ENCODE data around the gene ATP8B2. TPM values are rescaled to one million over a fixed set of nuclear protein-coding genes. Genes with fewer than 3 reads are reported as not detected.

The ATP8B2 gene
- total RNA-seq, 1 donor from 2014 or later = 47.4 TPM

- Mint-ChIP-seq H3K27ac (no peak overlapping the region), H3K27me3 (peaks cover 2% of the 10 kb centered on the region), H3K36me3 (ENCODE audit: insufficient read depth) (peaks cover 23% of the 10 kb centered on the region), H3K9me3 (ENCODE audit: low read depth) (no peaks in the 10 kb centered on the region), H3K4me1 (ENCODE audit: low read depth) (peaks cover 18% of the 10 kb centered on the region), H3K4me3 (ENCODE audit: low read depth) (no peak overlapping the region)
- DNase-seq (ENCODE audit: low spot score, unreplicated experiment) = no peak
- TF ChIP-seq, protein P1, sequence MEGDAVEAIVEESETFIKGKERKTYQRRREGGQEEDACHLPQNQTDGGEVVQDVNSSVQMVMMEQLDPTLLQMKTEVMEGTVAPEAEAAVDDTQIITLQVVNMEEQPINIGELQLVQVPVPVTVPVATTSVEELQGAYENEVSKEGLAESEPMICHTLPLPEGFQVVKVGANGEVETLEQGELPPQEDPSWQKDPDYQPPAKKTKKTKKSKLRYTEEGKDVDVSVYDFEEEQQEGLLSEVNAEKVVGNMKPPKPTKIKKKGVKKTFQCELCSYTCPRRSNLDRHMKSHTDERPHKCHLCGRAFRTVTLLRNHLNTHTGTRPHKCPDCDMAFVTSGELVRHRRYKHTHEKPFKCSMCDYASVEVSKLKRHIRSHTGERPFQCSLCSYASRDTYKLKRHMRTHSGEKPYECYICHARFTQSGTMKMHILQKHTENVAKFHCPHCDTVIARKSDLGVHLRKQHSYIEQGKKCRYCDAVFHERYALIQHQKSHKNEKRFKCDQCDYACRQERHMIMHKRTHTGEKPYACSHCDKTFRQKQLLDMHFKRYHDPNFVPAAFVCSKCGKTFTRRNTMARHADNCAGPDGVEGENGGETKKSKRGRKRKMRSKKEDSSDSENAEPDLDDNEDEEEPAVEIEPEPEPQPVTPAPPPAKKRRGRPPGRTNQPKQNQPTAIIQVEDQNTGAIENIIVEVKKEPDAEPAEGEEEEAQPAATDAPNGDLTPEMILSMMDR (IDR thresholded peaks at IDR 0.05; ENCODE audit: unreplicated experiment) = no peak
These were observed 23.2 kb downstream of the ATP8B2 start for GRCh38 chr1:154348429-154349076.

- TF ChIP-seq, protein P1 (IDR thresholded peaks at IDR 0.05; ENCODE audit: unreplicated experiment) = no peak
- H3K4me3 Mint-ChIP-seq (ENCODE audit: low read depth) = no peak overlapping the region
- peaks cover 22% of the 10 kb centered on the region for H3K36me3 Mint-ChIP-seq (ENCODE audit: insufficient read depth)
- no peak for DNase-seq (ENCODE audit: low spot score, unreplicated experiment)
- H3K27ac Mint-ChIP-seq = no peak overlapping the region
- H3K27me3 Mint-ChIP-seq = peaks cover 2% of the 10 kb centered on the region
- no peaks in the 10 kb centered on the region for H3K9me3 Mint-ChIP-seq (ENCODE audit: low read depth)
- H3K4me1 Mint-ChIP-seq (ENCODE audit: low read depth) = peaks cover 22% of the 10 kb centered on the region
These were observed 23.8 kb downstream of the ATP8B2 start for GRCh38 chr1:154349121-154349520.

GRCh38 chr1:154350383-154350782 lies 25.1 kb downstream of the ATP8B2 start:
- no peak for DNase-seq (ENCODE audit: low spot score, unreplicated experiment)
- H3K27ac Mint-ChIP-seq = no peak overlapping the region
- H3K4me1 Mint-ChIP-seq (ENCODE audit: low read depth) = peaks cover 24% of the 10 kb centered on the region
- H3K9me3 Mint-ChIP-seq (ENCODE audit: low read depth) = no peaks in the 10 kb centered on the region
- peaks cover 2% of the 10 kb centered on the region for H3K27me3 Mint-ChIP-seq
- TF ChIP-seq, protein P1 (IDR thresholded peaks at IDR 0.05; ENCODE audit: unreplicated experiment) = no peak
- H3K4me3 Mint-ChIP-seq (ENCODE audit: low read depth) = no peak overlapping the region
- peaks cover 14% of the 10 kb centered on the region for H3K36me3 Mint-ChIP-seq (ENCODE audit: insufficient read depth)

- Mint-ChIP-seq H3K4me1 (ENCODE audit: low read depth) (peaks cover 24% of the 10 kb centered on the region), H3K9me3 (ENCODE audit: low read depth) (no peaks in the 10 kb centered on the region), H3K27ac (no peak overlapping the region), H3K27me3 (peaks cover 2% of the 10 kb centered on the region), H3K36me3 (ENCODE audit: insufficient read depth) (peaks cover 10% of the 10 kb centered on the region), H3K4me3 (ENCODE audit: low read depth) (no peak overlapping the region)
- no peak for DNase-seq (ENCODE audit: low spot score, unreplicated experiment)
- TF ChIP-seq, protein P1 (IDR thresholded peaks at IDR 0.05; ENCODE audit: unreplicated experiment) = no peak
These were observed 26.2 kb downstream of the ATP8B2 start for GRCh38 chr1:154351363-154352068.

DNA sequence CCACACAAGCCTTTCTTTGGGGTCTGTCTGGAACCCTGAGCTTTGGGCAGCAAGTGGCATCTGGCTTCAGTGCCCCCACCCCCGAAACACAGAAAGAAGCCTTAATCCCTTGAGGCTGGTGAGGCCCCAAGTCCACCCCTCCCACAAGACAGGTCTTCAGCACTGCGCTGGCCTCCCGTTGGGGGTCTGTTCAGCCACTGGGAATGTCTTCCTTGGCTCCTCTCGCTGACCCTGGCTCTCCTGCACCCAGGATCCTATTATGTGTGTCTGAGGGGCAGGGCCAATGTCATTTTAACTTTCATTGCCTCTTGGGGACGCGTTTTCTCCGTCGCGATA lies 26.9 kb downstream of the ATP8B2 start:
- Mint-ChIP-seq H3K9me3 (ENCODE audit: low read depth) (no peaks in the 10 kb centered on the region), H3K4me3 (ENCODE audit: low read depth) (peak overlapping the region; percentile 73), H3K36me3 (ENCODE audit: insufficient read depth) (peaks cover 7% of the 10 kb centered on the region), H3K4me1 (ENCODE audit: low read depth) (peaks cover 24% of the 10 kb centered on the region), H3K27ac (peak overlapping the region; percentile 85), H3K27me3 (peaks cover 2% of the 10 kb centered on the region)
- DNase-seq (ENCODE audit: low spot score, unreplicated experiment) = no peak
- TF ChIP-seq, protein P1 (IDR thresholded peaks at IDR 0.05; ENCODE audit: unreplicated experiment) = no peak
